Uterus (tissue), 2 donors: ENCODE measurements around the gene TRIM50.

Source experiments
- CTCF ChIP-seq, 4 experiments: fragments of 200-600 bp in 2 of 4; fragments of 450-650 bp in 2 of 4; sonication (generic) in 2 of 4; IDR thresholded peaks; one replicate each; pipeline ENCODE4 v1.5.1; 2016 to 2019; ENCODE audit warnings: antibody characterized with exemption in 4 of 4, mild to moderate bottlenecking in 2 of 4, moderate library complexity in 1 of 4
- POLR2A ChIP-seq, 2 donors: fragments of 450-650 bp; IDR thresholded peaks; one replicate each; pipeline ENCODE4 v1.6.1; 2016; ENCODE audit warnings: antibody characterized with exemption in 2 of 2, mild to moderate bottlenecking in 1 of 2, moderate library complexity in 1 of 2

DNA sequence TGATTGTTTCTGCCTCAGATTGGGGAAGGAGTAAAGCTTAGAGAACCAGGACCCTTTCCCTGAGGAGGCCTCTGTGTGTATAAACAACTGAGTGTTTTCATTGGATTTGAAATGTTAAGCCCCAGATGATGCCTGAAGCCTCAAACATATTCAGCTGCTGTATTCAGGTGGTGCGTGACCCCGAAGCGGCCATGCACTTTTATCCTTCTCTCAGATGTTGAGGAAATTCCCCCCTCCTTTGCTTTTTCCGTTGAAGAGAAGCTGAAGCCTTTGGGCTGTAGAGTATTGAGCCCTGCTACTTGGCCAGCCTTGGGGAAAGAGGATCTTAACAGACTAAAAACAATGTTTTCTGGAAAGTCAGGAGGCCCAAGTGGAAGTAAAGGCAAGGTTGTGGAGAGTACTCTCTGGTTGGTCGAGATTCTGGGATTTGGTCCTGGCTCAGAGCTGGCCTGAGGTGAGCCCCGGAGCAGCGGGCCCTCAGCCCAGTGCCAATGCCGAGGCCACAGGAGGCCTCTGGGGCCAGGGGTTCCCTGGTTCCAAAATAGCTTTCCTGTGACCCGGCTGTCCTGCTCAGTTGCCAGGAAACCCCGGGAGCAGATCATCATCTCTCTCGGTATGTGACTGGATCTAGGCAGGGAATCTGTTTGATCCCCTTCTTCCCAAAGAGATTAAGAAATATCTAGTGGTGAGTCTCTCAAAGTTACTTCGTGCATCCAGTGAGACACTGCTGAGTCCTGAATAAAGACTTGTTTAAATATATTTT, 22.6 kb upstream of the TRIM50 start:
- TF ChIP-seq POLR2A (IDR thresholded peaks at IDR 0.05), result no peak
- no peak for TF ChIP-seq CTCF (IDR thresholded peaks at IDR 0.05)
